ENCODE data around the gene PASK. TPM values are rescaled to one million over a fixed set of nuclear protein-coding genes. Genes with fewer than 3 reads are reported as not detected.

PASK gene
- total RNA-seq, 1 experiment from 2014 or later = 69.3 TPM

DNA sequence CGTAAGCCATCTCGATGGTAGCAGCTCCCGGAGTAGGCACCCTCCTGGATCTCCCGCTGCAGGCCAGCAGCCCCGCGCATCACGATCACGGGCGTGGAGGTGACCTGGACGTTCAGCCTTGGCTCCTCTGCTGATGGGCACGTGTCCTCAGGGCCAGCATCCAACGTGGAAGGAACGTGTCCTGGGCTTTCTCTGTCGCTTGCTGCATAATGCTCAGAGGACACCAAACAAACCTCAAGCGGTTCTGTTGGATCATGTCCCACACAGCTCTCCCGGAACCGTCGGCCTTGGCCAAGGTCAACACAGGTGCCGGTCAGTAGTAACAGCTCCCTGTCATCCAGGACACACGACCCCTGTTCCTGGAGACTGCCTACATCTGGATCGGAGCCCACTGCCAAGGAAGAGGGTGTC is 23.1 kb downstream of the PASK start:
- TF ChIP-seq, protein P1, sequence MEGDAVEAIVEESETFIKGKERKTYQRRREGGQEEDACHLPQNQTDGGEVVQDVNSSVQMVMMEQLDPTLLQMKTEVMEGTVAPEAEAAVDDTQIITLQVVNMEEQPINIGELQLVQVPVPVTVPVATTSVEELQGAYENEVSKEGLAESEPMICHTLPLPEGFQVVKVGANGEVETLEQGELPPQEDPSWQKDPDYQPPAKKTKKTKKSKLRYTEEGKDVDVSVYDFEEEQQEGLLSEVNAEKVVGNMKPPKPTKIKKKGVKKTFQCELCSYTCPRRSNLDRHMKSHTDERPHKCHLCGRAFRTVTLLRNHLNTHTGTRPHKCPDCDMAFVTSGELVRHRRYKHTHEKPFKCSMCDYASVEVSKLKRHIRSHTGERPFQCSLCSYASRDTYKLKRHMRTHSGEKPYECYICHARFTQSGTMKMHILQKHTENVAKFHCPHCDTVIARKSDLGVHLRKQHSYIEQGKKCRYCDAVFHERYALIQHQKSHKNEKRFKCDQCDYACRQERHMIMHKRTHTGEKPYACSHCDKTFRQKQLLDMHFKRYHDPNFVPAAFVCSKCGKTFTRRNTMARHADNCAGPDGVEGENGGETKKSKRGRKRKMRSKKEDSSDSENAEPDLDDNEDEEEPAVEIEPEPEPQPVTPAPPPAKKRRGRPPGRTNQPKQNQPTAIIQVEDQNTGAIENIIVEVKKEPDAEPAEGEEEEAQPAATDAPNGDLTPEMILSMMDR (IDR thresholded peaks at IDR 0.05; ENCODE audit: unreplicated experiment) = no peak
- BruUV-seq (replicated peaks) = no TSS peak
- intact Hi-C loops (cut with micrococcal nuclease; ENCODE audit: unreplicated experiment) = no loop called here
- no peaks in the 10 kb centered on the region for H3K27me3 Mint-ChIP-seq (ENCODE audit: unreplicated experiment)
- H3K36me3 Mint-ChIP-seq (ENCODE audit: insufficient read depth, unreplicated experiment) = peaks cover 17% of the 10 kb centered on the region
- H3K4me3 Mint-ChIP-seq (ENCODE audit: low read depth, unreplicated experiment) = no peak overlapping the region
- DNase-seq = no peak
- no peaks in the 10 kb centered on the region for H3K4me1 Mint-ChIP-seq (ENCODE audit: low read depth, unreplicated experiment)
- no peak overlapping the region for H3K27ac Mint-ChIP-seq (ENCODE audit: unreplicated experiment)
- CTCF ChIA-PET = no interaction called here
- H3K9me3 Mint-ChIP-seq (ENCODE audit: low read depth, unreplicated experiment) = no peaks in the 10 kb centered on the region

DNA sequence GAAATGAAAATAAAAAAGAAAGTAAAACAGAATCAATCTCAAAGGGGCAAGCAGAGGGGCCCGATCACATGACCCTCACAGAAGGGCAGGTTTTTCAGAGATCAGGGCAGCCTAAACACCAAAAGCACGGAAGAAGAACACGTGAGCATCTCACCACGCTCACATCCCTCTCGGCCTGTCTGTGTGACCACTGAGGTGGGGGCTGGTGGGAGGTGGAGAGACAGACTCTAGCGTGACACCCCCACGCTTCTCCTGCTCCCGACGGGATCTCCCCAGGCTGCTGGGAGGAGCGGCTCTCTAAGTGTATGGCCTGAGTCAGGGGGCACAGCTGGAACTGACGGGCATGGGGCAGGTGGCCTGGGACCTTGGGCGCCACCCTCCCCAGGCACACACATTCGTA is 23.6 kb downstream of the PASK start:
- Mint-ChIP-seq H3K27ac (ENCODE audit: unreplicated experiment) (no peak overlapping the region), H3K4me3 (ENCODE audit: low read depth, unreplicated experiment) (no peak overlapping the region), H3K27me3 (ENCODE audit: unreplicated experiment) (no peaks in the 10 kb centered on the region), H3K4me1 (ENCODE audit: low read depth, unreplicated experiment) (no peaks in the 10 kb centered on the region), H3K36me3 (ENCODE audit: insufficient read depth, unreplicated experiment) (peaks cover 17% of the 10 kb centered on the region), H3K9me3 (ENCODE audit: low read depth, unreplicated experiment) (no peaks in the 10 kb centered on the region)
- CTCF ChIA-PET = interaction anchor here (0.6 kb wide), 1 partner anchor 56 kb away, joined by 3 read pairs; no protein-coding TSS in a partner anchor
- DNase-seq = no peak
- intact Hi-C loops (cut with micrococcal nuclease; ENCODE audit: unreplicated experiment) = no loop called here
- no TSS peak for BruUV-seq (replicated peaks)
- TF ChIP-seq, protein P1 (IDR thresholded peaks at IDR 0.05; ENCODE audit: unreplicated experiment) = no peak

DNA sequence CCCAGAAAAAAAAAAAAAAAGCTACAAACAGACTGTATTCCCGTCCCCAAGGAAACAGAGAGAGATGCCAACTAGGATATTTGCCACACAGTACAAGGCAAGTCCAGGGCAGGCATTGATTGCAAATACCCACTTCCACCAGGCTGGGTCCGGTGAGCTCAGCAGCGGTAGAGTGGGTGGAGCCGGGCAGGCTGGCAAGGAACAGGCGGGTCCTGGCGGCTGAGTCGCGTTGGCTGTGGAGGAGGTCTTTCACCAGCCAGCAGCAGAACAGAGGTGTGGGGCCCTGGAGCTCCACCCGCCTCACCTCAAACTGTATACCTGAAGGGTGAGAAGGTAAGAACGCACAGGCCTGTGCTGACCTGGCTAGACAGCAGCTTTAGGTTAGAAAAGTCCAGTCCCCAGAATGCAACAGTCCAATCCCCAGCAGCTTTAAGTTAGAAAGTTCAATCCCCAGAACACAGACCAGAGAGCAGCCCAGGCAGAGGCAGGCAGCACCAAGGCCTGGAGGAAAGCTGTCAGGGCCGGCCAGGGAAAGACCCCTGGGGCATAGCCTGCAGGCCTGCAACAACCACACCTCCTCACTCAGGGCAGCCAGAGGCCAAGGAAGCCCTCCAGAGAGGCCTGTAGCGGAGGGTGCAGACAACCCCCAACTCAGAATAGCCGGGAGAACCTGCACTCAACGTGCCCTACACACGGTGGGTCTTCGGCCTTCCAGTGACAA is 25.3 kb downstream of the PASK start:
- CTCF ChIA-PET = no interaction called here
- H3K27me3 Mint-ChIP-seq (ENCODE audit: unreplicated experiment) = no peaks in the 10 kb centered on the region
- no peak overlapping the region for H3K27ac Mint-ChIP-seq (ENCODE audit: unreplicated experiment)
- no peak overlapping the region for H3K4me3 Mint-ChIP-seq (ENCODE audit: low read depth, unreplicated experiment)
- TF ChIP-seq, protein P1 (IDR thresholded peaks at IDR 0.05; ENCODE audit: unreplicated experiment) = no peak
- H3K36me3 Mint-ChIP-seq (ENCODE audit: insufficient read depth, unreplicated experiment) = peaks cover 17% of the 10 kb centered on the region
- H3K9me3 Mint-ChIP-seq (ENCODE audit: low read depth, unreplicated experiment) = no peaks in the 10 kb centered on the region
- intact Hi-C loops (cut with micrococcal nuclease; ENCODE audit: unreplicated experiment) = no loop called here
- no peak for DNase-seq
- BruUV-seq (replicated peaks) = no TSS peak
- no peaks in the 10 kb centered on the region for H3K4me1 Mint-ChIP-seq (ENCODE audit: low read depth, unreplicated experiment)

DNA sequence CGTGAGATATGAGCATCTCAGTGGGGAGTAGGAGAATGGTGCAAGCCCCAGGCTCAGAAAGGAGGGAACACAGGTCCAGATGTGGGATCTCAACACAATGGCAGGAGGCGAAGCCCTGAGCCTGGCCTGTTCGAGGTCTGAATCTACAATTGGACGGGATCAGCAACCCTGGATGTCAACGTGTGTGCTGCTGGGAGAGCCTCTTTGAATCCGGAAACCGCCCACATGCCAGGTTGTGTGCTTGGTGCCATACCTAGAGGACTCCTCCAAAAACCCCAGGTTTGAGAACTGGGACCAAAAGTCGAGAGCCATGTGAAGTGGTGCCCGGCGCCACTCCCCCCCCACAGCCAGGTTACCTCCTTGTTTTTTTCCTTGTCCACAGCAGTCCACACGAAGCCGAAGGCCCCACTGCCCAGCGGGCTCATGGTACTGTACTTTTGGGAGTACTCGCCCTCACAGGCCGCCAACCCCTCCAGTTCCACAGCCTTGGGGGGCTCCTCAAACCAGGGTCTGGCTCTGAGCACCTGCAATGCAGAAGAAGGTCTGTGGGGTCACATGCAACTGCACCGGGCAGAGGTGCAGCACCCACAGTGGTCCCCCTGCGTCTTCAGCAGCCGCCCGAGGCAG is 26.8 kb downstream of the PASK start:
- Mint-ChIP-seq H3K4me3 (ENCODE audit: low read depth, unreplicated experiment) (no peak overlapping the region), H3K9me3 (ENCODE audit: low read depth, unreplicated experiment) (no peaks in the 10 kb centered on the region), H3K4me1 (ENCODE audit: low read depth, unreplicated experiment) (no peaks in the 10 kb centered on the region), H3K27ac (ENCODE audit: unreplicated experiment) (no peak overlapping the region), H3K27me3 (ENCODE audit: unreplicated experiment) (no peaks in the 10 kb centered on the region), H3K36me3 (ENCODE audit: insufficient read depth, unreplicated experiment) (peaks cover 13% of the 10 kb centered on the region)
- no peak for DNase-seq
- CTCF ChIA-PET = no interaction called here
- TF ChIP-seq, protein P1 (IDR thresholded peaks at IDR 0.05; ENCODE audit: unreplicated experiment) = no peak
- intact Hi-C loops (cut with micrococcal nuclease; ENCODE audit: unreplicated experiment) = no loop called here
- no TSS peak for BruUV-seq (replicated peaks)

Measured in Calu3 (cell line).